T-helper 22 cell (primary cell): Measurements from ENCODE around the gene LZTS3.
"Not testable (repeated sequence)": the region's sequence is repeated elsewhere in the genome, so short reads cannot be mapped to it uniquely, and the experiment has no call there.

ENCODE experiments used
- DNase-seq: peaks from one replicate; pipeline ENCODE4 v3.0.0-alpha.2; 2020; ENCODE audit warnings: low read depth

Gene LZTS3

DNA sequence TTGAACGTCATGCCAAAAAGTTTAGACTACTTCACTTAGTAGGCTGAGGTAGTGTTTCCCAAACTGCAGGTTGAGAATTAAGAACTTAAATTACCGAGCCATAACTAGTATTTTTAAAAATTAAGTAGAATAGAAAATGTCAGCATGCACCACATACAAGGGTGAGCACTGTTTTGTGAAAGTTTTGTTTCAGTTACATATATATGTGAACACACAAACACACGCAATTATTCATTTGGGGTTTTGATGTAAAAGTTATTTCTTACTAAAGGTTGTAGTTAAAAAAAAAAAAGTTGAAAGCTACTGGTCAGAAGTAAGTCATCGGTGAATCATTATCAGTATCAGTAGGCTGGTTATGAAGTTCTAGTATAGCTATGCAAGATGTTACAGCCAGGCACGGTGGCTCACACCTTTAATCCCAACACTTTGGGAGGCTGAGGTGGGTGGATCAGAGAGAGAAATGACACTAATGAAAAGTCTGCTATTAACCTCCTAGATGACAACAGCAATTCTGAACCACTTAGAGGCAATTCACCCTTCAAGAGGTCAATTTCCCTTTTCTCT lies 37.8 kb downstream of the LZTS3 start:
- DNase-seq = no peak

DNA sequence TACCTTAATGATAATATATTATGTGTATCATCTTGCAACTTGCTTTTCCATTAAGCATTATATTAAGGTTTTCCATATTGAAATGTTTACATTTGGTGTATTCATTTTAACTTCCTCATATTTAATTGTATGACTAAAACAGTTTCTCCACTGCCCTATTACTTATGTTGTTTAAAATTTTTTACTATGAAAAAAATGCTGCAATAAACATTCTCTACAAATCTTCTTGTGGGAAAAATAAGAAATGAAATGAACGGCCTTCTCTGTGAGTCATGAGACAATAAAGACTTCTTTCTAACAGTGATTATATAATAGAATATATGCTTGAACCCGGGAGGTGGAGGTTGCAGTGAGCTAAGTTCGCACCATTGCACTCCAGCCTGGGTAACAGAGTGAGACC lies 39.2 kb downstream of the LZTS3 start:
- no peak for DNase-seq

DNA sequence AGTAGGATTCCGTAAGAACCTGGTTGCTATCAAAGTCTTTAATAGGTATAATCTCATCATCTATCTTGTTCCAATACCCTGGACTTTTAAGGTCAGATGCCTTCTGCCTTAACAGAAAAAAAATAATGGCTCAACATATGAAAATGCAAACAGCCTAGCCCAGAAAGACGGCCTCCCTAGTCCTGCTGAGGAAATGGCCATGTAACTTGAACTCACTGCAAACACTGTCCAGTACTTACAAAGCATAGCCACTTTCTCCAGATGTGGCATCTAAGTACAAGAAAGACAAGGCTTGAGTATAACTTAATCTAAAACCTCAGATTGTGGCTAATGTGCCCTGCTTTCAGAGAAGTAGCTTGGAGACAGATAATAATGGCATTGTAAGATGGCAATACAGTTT lies 40.2 kb downstream of the LZTS3 start:
- no peak for DNase-seq

DNA sequence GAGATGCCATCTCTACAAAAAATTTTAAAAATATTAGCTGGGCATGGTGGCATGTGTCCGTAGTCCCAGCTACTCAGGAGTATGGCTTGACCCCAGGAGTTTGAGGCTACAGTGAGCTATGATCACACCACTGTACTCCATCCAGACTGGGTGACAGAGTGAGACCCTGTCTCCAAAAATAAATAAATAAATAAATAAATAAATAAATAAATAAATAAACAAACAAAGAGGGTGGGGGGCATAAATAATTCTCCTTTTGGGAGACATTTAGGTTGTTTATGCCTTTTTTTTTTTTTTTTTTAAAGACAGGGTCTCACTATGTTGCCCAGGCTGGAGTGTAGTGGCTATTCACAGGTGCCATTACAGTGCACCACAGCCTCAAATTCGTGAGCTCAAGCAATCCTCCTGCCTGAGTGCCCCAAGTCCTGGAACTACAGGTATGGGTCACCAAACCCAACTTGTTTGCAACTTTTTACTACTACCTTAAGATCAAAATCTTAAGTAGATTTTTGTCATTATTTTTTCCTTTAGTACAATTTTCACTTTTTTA lies 43.2 kb downstream of the LZTS3 start:
- DNase-seq = no peak

DNA sequence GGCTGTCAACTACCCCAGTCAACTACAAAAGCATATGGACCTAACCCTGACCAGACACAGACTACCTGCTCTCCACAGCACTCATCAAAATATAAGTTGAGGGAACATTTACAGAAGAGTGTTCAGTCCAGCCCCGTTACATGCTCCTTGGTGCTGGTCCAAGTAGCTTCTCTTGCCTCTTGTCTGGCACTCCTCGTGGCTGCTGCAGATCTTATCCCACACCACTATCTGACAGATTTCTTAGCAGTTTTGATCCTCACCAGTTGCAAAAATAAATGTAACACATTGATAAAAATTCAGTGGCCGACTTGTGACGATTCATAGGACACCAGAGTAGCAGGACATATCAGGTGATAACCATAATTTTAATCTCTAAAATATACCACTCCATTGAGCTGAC lies 44.3 kb downstream of the LZTS3 start:
- DNase-seq = no peak

DNA sequence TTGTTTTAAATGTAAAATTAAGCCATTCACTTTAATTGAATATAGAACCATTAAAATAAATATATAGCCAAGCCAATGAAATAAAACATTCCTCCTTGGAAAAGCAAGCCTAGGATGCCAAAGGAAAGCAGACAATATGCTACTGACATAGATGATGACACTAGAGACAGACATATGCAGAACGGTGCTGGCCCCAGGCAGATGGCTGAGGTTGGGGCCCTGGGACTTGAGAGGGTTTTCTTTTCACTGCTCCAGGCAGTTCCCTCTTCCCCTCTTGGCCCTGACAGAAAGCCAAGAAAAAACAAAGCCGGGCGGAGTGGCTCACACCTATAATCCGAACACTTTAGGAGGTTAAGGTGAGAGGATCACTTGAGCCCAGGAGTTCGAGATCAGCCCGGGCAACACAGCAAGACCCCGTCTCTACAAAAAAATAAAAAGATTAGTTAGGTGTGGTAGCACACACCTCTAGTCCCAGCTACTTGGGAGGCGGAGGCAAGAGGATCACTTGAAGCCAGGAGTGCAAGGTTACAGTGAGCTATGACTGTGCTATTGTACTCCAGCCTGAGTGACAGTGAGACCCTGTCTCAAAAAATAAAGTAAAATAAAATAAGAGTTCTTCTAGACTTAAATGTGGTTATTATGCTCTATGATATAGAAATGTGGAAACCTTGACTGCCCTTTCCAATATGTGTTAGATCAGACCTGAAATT lies 44.9 kb downstream of the LZTS3 start:
- DNase-seq = no peak

DNA sequence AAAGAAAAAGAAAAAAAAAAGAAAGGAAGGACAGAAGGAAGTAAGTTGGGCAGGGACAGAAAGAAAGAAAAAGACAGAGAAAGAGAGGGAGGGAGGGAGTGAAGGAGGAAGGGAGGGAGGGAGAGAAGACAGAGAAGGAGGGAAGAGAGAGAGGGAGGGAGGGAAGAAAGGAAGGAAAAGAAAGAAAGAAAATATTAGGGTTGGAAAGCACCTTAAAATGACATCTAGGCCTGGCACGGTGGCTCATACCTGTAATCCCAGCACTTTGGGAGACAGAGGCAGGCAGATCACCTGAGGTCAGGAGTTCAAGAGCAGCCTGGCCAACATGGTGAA lies 46.9 kb downstream of the LZTS3 start:
- no peak for DNase-seq

DNA sequence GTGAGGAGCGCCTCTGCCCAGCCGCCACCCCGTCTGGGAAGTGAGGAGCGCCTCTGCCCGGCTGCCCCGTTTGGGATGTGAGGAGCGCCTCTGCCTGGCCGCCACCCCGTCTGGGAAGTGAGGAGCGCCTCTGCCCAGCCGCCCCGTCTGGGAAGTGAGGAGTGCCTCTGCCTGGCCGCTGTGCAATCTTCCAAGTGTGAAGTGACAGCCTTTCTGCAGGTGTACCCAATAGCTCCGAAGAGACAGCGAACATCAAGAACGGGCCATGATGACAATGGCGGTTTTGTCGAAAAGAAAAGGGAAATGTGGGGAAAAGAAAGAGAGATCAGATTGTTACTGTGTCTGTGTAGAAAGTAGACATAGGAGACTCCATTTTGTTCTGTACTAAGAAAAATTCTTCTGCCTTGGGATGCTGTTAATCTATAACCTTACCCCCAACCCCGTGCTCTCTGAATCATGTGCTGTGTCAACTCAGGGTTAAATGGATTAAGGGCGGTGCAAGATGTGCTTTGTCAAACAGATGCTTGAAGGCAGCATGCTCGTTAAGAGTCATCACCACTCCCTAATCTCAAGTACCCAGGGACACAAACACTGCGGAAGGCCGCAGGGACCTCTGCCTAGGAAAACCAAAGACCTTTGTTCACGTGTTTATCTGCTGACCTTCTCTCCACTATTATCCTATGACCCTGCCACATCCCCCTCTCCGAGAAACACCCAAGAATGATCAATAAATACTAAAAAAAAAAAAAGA lies 47.4 kb downstream of the LZTS3 start:
- not testable (repeated sequence) for DNase-seq

DNA sequence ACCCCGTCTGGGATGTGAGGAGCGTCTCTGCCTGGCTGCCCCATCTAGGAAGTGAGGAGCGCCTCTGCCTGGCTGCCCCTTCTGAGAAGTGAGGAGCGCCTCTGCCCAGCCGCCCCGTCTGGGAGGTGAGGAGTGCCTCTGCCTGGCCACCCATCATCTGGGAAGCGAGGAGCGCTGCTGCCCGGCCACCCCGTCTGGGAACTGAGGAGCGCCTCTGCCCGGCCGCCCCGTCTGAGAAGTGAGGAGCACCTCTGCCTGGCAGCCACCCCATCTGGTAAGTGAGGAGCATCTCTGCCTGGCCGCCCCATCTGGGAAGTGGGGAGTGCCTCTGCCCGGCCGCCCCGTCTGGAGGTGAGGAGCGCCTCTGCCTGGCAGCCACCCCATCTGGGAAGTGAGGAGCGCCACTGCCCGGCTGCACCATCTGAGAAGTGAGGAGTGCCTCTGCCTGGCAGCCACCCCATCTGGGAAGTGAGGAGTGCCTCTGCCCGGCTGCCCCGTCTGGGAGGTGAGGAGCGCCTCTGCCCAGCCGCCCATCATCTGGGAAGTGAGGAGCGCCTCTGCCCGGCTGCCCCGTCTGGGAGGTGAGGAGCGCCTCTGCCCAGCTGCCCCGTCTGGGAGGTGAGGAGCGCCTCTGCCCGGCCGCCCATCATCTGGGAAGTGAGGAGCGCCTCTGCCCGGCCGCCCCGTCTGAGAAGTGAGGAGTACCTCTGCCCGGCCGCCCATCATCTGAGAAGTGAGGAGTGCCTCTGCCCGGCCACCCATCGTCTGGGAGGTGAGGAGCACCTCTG lies 48.4 kb downstream of the LZTS3 start:
- DNase-seq = not testable (repeated sequence)

DNA sequence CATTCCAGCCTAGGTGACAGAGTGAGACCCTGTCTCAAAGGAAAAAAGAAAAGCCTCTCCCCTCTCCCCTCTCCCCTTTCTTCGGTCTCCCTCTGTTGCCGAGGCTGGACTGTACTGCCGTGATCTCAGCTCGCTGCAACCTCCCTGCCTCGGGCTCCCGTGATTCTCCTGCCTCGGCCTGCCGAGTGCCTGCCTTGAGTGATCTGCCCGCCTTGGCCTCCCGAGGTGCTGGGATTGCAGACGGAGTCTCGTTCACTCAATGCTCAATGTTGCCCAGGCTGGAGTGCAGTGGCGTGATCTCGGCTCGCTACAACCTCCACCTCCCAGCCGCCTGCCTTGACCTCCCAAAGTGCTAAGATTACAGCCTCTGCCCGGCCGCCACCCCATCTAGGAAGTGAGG lies 49.2 kb downstream of the LZTS3 start:
- not testable (repeated sequence) for DNase-seq

DNA sequence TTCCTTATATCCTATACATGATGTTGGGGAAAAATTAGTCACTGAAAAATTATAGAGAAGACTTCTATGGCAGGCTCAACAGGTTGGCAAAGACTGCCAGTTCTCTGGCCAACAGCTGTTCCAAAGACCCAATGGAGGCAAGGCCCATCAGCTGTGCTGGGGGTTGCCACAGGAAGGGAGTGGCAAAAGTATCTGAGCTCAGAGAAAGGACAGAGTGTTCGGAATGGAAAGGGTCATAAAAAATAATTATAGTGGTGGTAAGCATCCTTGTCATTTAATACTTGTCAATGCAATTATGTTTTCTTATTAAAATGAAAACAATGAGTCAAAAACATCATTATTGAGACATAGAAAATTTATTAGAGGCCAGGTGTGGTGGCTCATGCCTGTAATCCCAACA lies 49.8 kb downstream of the LZTS3 start:
- DNase-seq = no peak

DNA sequence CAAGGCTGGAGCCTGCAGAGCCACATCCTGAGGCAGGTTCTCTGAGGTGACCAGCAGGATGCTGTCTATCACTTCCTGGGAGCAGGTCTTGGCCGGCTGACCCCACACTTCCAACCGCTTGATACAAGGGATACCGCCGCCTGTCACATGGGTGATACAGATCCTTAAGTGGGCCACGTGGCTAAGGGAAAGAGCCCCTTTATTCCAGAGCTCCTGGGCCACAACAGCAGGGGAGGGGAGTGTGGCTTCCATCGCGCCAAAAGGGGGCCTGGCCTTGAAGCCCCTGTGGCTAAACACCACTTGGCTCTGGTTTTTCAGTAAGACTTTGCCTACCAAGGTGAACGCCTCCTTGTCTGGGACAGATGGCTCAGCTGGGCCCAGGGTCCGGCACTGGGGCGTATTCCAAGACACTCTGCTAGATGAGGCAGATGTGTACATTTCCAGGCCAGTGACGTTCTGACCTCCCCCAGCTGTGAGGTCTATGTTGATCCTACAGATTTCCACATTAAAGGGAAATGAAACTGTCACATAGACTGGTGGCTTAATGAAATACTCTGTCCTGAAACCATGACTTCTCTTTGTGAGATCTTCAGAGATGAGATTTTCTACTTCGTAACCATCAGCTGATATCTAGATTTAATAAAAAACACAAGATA lies 51.3 kb downstream of the LZTS3 start:
- DNase-seq = no peak

DNA sequence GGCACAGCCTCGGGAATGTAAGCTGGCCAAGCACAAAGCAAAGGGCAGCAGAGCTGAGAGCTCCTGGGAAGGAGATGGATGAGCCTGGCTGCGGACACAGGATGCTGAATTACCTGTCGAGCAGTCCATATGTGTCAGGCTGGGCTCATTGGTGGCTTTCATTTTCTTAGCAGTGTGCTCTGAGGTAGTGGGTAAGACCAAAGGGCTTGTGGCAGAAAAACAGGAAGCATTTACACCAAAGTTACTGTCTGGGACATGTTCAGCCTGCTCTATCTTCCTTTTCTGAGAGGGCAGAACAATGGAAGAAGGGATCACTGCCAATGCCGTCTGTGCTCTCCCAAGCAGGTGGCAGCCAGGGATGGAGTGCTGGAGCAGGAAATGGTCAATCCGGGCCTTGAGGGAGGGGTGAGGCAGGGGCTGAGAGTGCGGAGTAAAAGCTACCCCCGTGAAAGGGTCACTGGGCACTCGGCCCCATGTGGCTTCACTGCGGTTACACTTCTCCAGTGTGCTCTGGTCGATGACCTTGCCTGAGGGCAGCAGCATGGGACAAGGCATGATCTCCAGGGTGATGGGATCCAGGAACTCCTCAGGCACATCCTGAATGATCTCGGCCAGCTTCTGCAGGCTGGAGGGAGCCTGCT lies 52.0 kb downstream of the LZTS3 start:
- no peak for DNase-seq

DNA sequence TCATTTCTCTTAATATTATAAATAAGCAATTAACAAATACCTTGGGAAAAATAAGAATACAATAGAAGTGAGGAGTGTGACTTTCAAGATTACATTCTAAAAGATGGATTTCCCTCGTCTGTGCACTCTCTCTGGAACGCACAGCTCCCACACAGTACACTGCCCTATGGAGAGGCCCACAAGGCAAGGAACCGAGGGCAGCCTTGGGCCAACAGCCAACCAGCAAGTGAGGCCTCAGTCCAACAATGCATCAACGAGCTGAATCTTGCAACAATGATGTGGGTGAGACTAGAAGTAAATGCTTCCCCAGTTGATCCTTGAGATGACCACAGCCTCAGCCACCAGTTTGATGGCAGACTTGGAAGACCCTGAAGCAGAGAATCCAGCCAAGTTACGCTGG lies 54.3 kb downstream of the LZTS3 start:
- DNase-seq = no peak

DNA sequence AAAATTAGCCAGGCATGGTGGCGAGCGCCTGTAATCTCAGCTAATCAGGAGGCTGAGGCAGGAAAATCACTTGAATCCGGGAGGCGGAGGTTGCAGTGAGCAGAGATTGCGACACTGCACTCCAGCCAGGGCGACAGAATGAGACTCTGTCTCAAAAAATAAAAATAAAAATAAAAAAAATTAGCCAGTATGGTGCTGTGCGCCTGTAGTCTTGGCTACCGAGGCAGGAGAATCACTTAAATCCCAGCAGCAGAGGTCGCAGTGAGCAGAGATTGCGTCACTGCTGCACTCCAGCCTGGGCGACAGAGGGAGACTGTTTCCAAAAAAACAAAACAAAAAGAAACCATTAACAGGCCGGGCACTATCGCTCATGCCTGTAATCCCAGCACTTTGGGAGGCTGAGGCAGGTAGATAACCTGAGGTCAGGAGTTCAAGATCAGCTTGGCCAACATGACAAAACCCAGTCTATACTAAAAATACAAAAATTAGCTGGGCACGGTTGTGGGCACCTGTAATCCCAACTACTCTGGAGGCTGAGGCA lies 55.4 kb downstream of the LZTS3 start:
- not testable (repeated sequence) for DNase-seq

DNA sequence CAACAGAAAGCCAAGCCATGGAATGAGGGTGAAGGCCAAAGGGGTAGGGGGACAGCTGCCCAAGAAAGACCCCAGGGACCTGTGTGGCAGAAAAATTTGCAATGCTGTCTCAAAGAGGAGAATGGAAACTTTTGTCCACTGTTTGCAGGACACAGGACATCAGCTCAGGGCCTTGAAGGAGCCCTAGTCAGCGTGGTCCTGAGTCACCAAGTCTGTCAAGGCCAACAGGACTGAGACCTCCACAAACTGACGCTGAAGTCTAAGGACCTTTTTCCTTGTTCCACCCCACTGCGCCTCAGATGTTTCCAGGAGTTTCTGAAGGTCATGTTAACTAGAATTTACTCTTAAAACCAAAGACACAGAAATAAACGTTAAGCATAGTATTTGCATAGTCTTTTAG lies 57.0 kb downstream of the LZTS3 start:
- DNase-seq = no peak

DNA sequence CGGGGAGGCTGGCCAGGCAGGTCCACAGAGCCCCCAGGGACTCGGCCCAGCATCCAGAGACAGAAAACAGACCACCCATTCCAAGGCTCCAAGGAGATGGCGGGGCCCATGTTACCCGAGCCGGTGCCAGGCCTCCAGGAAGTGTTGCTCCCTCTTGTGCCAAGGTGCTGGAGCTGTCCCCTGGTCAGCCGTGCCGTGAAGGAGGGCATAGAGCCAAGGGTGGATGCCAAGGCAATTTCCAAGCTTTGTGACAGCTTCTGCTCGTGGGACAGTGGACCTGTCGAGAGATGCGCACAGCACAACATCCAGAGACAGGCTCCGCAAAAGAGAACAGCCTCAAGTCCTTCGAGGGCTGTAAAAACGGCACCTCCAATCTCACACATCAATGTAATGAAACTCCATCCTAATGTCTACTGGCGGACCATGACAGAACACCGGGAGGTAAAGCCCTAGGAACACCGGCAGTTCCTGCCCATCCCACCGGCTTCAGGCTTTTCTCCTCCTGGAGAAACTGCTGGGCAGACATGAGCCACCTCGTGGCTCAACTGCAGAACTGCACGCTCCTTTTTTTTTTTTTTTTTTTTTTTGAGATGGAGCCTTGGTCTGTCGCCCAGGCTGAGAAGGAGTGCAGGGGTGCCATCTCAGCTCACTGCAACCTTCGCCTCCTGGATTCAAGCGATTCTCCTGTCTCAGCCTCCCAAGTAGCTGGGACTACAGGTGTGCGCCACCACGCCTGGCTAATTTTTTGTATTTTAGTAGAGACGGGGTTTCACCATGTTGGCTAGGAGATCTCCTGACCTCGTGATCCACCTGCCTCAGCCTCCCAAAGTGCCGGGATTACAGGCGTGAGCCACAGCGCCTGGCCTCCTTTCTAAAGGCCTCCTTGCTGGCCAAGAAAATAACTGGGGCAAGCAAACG lies 57.9 kb downstream of the LZTS3 start:
- no peak for DNase-seq
